Smooth muscle cell (in vitro differentiated cells): ENCODE results near the gene LCN10. TPM values are rescaled to one million over a fixed set of nuclear protein-coding genes. Genes with fewer than 3 reads are reported as not detected.

ENCODE experiments used
- DNase-seq: peaks from one replicate; lab custom pipeline; 2025; ENCODE audit not compliant: unreplicated experiment; lab: John Stamatoyannopoulos, UW
- H2AFZ ChIP-seq: fragments of 200-600 bp; sonication (generic); 2 replicates; pipeline ENCODE4 v1.6.0; 2016; ENCODE audit warnings: antibody characterized with exemption, low read depth, mild to moderate bottlenecking
- H3F3A ChIP-seq: fragments of 200-600 bp; sonication (generic); 2 replicates; pipeline ENCODE4 v1.6.0; 2017; ENCODE audit warnings: antibody characterized with exemption, low read depth
- H3K27ac ChIP-seq: fragments of 200-600 bp; sonication (generic); 2 replicates; pipeline ENCODE4 v1.5.1; 2016; ENCODE audit warnings: low read depth, mild to moderate bottlenecking
- H3K27me3 ChIP-seq: fragments of 200-600 bp; sonication (generic); 2 replicates; pipeline ENCODE4 v1.6.1; 2016; ENCODE audit warnings: low read depth, mild to moderate bottlenecking
- H3K36me3 ChIP-seq: fragments of 200-600 bp; sonication (generic); 2 replicates; pipeline ENCODE4 v1.5.1; 2016; ENCODE audit warnings: low read depth
- H3K4me1 ChIP-seq: fragments of 200-600 bp; sonication (generic); 2 replicates; pipeline ENCODE4 v1.5.1; 2016; ENCODE audit warnings: low read depth
- H3K4me2 ChIP-seq: fragments of 200-600 bp; sonication (generic); 2 replicates; pipeline ENCODE4 v1.6.0; 2016; ENCODE audit warnings: mild to moderate bottlenecking
- H3K4me3 ChIP-seq: fragments of 200-600 bp; sonication (generic); 2 replicates; pipeline ENCODE4 v1.5.1; 2016; ENCODE audit warnings: mild to moderate bottlenecking
- H3K79me2 ChIP-seq: fragments of 200-600 bp; sonication (generic); 2 replicates; pipeline ENCODE4 v1.6.0; 2016; ENCODE audit warnings: low read depth, mild to moderate bottlenecking
- H3K9ac ChIP-seq: fragments of 200-600 bp; sonication (generic); 2 replicates; pipeline ENCODE4 v1.6.0; 2016; ENCODE audit warnings: low read depth
- H3K9me3 ChIP-seq: fragments of 200-600 bp; sonication (generic); replicated peaks from 2 replicates; pipeline ENCODE4 v1.5.1; 2016; ENCODE audit warnings: low read depth
- H4K20me1 ChIP-seq: fragments of 200-600 bp; sonication (generic); 2 replicates; pipeline ENCODE4 v1.6.0; 2016; ENCODE audit warnings: low read depth
- CTCF ChIP-seq: fragments of 200-600 bp; sonication (generic); IDR thresholded peaks from 2 replicates; pipeline ENCODE4 v1.5.1; 2017; ENCODE audit warnings: borderline replicate concordance, mild to moderate bottlenecking, antibody characterized with exemption; ENCODE audit not compliant: insufficient read depth, poor library complexity, severe bottlenecking
- WGBS: methylation state at CpG from one replicate; pipeline ENCODE4 v1.1.7; 2016; ENCODE audit warnings: low lambda C conversion rate; 5-methylcytosine and 5-hydroxymethylcytosine counted together
- polyA plus RNA-seq: library from polyadenylated mRNA; unstranded; fragments of >200 nt; fragmentation: Nextera tagmentation; extraction: Ambion mirVana; gene quantifications from 2 replicates; pipeline ENCODE4 v1.2.1, GENCODE V29; 2016
- total RNA-seq: library from RNA; depleted of rRNA; stranded (reverse); fragments of >200 nt; gene quantifications from 2 replicates; pipeline ENCODE4 v1.2.3, GENCODE V29; 2014

Gene LCN10
- total and polyA plus RNA-seq, 2 experiments from 2014 or later = not detected

GRCh38 chr9:136698635-136699246 is 44.0 kb downstream of the LCN10 start:
- H3K27ac ChIP-seq = no peak overlapping the region
- H3K79me2 ChIP-seq = no peaks in the 10 kb centered on the region
- no peaks in the 10 kb centered on the region for H4K20me1 ChIP-seq
- H3F3A ChIP-seq = no peaks in the 10 kb centered on the region
- H3K27me3 ChIP-seq = peaks cover 3% of the 10 kb centered on the region
- H3K36me3 ChIP-seq = no peaks in the 10 kb centered on the region
- H3K4me3 ChIP-seq = no peak overlapping the region
- H3K4me2 ChIP-seq = no peak overlapping the region
- 96% methylated on average over 11 of the region's 11 CpGs for WGBS
- no peak overlapping the region for H2AFZ ChIP-seq
- DNase-seq = no peak
- H3K4me1 ChIP-seq = no peaks in the 10 kb centered on the region
- H3K9ac ChIP-seq = no peak overlapping the region
- no peaks in the 10 kb centered on the region for H3K9me3 ChIP-seq
- TF ChIP-seq CTCF = no peak

- H3K4me2 ChIP-seq = no peak overlapping the region
- no peak overlapping the region for H3K27ac ChIP-seq
- no peaks in the 10 kb centered on the region for H4K20me1 ChIP-seq
- no peak overlapping the region for H2AFZ ChIP-seq
- H3K9me3 ChIP-seq = no peaks in the 10 kb centered on the region
- no peak overlapping the region for H3K9ac ChIP-seq
- H3K4me3 ChIP-seq = no peak overlapping the region
- no peak for DNase-seq
- TF ChIP-seq CTCF = no peak
- no peaks in the 10 kb centered on the region for H3K79me2 ChIP-seq
- H3F3A ChIP-seq = no peaks in the 10 kb centered on the region
- H3K27me3 ChIP-seq = peaks cover 3% of the 10 kb centered on the region
- H3K36me3 ChIP-seq = no peaks in the 10 kb centered on the region
- 85% methylated on average over 20 of the region's 20 CpGs for WGBS
- no peaks in the 10 kb centered on the region for H3K4me1 ChIP-seq
Observed at GRCh38 chr9:136697821-136698526, 44.8 kb downstream of the LCN10 start.

- Histone ChIP-seq H3K4me3 (no peak overlapping the region), H3K79me2 (no peaks in the 10 kb centered on the region), H3K36me3 (no peaks in the 10 kb centered on the region), H3K27ac (no peak overlapping the region), H3K4me1 (no peaks in the 10 kb centered on the region), H3K9ac (no peak overlapping the region), H2AFZ (no peak overlapping the region), H3F3A (no peaks in the 10 kb centered on the region), H3K9me3 (no peaks in the 10 kb centered on the region), H3K27me3 (peaks cover 3% of the 10 kb centered on the region), H4K20me1 (no peaks in the 10 kb centered on the region), H3K4me2 (no peak overlapping the region)
- 90% methylated on average over 18 of the region's 23 CpGs for WGBS
- DNase-seq = no peak
- no peak for TF ChIP-seq CTCF
Observed at GRCh38 chr9:136697146-136697820, 45.5 kb downstream of the LCN10 start.
